ENCODE measurements around the gene ZBTB34.

GRCh38 chr9:126906091-126906490 is 45.7 kb downstream of the ZBTB34 start:
- TF ChIP-seq ZNF488 (tag by site-specific recombination; IDR thresholded peaks at IDR 0.05) (no peak), SP2 (tag by site-specific recombination; IDR thresholded peaks at IDR 0.05) (no peak)

Measured in HEK293 (cell line).